ENCODE measurements around the gene TMPRSS6.

Gene TMPRSS6

DNA sequence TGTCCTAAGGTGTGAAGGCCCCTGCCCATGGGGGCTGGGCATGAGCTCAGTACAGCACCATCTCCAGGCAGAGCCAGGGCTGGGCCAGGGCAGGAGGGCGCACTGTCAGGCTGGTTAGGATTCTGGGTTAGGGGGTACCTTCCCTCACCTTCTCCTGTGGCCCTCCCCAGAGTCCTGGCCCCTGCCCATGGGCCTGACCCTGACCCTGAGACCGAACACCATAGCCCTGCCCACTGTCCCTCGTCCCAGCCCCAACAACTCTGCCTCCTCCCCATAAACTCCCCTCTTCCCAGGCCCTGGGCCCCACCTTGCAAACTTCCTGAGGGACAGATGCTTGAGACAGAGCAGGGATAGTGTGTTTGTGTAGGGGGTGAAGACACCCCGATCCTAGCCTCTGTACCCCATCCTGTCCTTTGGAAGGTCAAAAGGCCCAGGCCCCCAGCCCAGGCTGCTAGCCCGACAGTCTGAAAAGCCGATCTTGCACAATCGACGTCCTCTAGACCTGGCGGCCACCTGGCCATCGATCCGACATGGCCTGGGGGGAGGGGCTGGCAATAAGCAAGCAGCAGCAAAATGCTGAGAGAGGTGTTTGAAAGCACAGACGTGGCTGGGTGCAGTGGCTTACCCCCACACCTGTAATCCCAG, 2.7 kb upstream of the TMPRSS6 start:
- no peak for DNase-seq

DNA sequence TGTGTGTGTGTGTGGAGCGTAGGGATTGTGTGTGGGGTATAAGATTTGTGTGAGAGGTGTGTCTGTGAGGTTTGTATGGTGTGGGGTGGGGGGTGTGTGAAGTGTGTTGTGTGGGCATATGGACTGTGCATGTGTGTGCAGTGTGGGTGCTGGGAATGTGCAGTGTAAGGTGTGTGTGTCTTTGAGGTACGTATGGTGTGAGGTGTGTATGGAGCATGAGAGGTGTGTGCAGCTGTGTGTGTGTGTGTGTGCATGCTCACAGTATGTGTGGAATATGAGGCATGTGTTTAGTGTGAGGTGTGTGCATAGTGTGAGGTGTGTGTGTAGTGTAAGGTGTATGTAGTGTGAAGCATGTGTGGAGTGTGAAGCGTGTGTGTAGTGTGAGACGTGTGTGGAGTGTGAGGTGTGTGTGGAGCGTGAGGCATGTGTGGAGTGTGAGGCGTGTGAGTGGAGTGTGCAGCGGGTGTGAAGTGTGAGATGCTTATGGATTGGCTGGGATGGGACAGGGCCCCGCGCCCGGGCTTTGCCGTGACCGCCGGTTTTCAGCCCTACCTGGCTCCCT, 1.7 kb upstream of the TMPRSS6 start:
- DNase-seq, result no peak

DNA sequence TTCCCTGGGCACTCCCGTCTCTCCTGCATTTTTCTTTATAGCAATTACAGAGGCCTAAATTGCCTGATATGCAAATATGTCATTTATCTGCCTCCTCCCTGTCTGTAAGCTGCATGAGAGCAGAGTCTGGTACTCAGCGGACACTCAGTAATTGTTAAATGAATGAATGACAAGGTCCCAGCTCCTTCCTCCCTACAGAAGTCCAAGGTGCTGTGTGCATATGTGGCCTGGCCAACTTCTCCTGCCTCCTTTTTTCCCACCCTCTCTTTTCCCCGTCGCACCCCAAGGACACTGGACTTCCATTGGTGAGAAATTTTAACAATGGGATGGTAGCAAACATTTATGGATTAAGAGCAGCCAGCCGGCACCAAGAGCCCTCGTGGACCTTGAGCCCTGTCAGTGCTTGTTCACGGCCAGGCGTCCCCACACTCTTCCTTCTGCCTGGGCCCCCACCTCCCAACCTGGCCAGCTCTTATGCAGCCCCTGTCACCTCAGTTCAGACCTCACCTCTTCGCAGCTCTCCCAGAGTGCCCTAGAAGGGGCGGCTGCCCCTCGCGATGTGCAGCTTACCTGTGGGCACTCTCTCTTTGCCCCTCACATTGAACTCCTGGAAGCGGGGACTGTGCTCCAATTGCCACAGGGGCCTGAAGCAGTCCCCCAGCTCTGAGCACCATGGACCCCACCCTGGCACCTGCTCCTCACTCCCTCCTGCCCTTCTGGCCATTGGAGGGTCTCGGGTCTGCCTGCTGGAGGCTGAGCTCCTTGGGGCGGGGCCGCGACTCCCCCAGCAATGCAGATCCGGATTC, 1.5 kb downstream of the TMPRSS6 start:
- no peak for DNase-seq

DNA sequence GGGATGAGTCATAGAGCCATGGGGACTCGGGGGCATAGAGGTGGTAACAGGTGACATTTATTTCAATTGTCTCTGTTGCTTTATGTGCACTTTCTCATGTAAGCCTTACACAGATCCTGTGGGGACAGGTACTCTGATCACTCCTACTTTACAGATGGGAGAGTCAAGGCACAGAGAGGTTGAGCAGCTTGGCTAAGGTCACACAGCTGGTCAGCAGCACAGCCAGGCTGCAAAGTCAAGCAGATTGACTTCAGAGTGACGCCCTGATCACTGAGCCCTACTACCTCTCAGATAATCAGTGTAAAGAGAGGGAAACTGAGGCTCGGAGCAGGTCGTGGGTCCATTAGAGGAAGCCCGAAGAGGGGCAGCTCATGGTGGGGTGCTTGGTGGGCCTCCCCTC, 3.5 kb downstream of the TMPRSS6 start:
- no peak for DNase-seq

DNA sequence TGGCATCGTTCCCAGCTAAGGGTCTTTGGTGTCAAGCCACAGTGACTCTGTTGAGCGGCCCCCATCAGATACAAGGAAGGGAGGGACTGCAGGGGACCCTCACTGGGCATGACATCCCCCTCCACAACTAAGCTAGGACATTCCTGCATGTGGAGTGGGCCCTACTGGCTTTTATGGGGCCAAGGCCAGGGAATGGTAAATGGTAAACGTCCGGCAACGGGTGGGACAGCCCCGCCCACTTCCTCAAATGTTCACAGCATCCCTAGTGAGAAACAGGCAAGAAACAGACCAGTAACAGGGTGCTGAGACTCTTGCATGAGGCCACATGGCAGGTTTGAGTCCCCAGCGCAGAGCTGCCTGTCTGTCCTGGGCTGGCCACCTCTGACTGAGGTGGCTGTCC, 4.4 kb downstream of the TMPRSS6 start:
- DNase-seq, result no peak

DNA sequence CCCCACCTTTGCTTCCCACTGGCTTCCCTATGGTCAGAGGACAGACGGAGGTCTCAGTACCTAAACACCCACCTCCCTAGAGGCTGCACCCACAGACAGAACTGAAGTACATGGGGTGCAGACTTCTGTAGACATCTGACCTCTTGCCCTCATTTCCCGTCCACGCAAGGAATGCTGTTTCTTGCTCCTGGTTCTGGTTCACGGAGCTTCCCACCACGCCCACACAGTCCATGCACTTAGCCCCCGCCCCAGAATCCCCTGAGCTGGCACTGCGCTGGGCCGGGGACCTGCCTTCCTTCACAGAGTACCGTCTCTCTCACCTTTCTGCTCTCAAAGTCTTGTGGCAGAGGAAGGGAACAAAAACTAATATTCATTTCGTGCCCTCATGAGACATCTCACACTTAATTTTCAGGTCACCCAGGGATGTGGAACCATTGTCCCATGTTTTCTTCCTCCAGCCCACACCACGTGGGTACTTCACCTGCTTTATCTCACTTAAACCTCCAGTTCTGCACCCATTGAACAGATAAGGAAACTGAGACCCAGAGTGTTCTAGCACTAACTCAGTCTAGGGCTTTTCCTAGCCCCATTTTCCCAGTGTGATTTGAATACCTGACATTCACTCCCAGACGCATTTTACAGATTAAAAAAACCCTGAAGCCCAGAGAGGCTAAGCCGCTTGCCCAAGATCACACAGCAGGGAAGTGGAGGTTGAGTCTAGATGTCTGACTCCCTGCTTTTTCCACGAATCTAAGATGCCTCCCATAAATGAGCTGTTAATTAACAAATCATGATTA, 5.7 kb downstream of the TMPRSS6 start:
- DNase-seq, result no peak

DNA sequence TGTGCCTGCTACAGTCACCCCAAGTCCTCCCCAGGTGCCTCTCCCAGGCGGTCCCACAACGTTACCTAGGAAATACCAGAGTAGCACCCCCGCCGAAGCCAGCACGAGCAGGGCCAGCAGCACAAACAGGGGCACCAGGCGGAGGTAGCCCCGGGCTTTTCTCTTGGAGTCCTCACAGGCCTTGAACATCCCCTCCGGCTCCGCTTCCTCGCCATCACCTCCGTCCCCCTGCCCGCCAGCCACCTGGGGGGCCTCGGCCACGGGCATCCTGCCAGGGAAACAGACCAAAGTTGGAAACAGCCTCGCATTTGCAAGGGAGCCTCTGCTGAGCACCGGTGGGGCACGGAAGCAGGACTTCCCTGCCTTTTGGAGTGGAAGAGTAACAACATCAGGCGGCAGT, 6.4 kb downstream of the TMPRSS6 start:
- DNase-seq, result no peak

DNA sequence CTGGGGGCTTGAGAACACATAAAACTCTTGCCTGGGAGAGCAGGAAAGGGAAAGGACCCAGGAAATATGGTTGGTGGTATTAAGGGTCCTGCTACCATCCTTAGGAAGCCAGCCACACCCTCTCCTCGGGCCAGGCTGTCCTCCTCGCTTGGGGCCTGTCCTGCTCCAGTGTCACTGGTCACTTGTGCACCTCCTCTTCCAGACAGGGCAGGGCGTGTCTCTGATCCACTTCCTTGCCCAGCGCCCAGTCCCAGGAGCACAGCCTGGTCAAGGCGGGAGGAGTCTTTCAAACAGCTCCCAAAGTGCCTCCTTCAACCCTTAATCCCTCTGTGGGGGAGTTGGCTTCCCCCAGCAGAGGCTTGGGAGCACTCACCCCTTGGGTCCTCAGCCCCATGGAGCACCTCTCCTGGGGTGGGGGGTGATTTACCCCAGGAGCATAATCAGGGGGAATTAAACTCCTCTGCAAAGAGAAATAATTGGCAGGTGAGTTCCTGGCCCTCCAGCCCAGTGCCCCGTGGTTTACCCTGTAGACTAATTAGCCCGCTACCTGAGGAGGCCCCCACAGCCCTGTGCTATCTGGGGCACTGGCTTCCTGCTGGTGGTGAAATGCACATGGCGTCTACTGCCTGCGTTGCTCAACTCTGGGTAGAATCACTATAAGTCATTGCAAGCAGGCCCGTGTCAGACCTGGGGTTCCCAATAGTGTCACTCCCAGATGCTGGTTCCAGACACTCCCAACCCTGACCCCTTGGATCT, 8.0 kb downstream of the TMPRSS6 start:
- no peak for DNase-seq

DNA sequence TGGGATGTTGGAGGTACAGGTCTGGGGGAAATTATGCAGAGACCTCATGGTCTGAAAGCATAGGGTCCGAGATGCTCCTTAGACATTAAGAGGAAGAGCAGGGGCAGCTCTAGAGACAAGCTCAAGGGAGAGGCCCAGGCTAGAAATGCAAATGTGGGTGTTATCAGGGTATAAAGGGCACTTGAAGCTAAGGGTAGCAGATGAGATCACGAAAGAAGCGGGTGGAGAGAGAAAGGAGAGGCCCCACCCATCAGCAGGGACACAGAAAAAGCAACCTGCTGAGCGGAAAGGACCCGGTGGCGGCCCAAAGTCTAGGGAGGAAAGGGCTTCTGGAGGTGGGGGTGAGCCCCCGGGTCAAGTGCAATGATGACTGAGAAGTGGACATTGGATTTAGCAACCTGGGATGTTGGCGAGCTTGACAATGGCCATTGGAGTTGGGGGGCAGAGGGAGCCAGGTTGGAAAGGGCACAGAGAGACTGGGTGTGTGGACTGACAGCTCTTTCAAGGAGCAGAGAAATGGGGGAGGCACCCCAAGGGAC, 8.9 kb downstream of the TMPRSS6 start:
- DNase-seq, result no peak

DNA sequence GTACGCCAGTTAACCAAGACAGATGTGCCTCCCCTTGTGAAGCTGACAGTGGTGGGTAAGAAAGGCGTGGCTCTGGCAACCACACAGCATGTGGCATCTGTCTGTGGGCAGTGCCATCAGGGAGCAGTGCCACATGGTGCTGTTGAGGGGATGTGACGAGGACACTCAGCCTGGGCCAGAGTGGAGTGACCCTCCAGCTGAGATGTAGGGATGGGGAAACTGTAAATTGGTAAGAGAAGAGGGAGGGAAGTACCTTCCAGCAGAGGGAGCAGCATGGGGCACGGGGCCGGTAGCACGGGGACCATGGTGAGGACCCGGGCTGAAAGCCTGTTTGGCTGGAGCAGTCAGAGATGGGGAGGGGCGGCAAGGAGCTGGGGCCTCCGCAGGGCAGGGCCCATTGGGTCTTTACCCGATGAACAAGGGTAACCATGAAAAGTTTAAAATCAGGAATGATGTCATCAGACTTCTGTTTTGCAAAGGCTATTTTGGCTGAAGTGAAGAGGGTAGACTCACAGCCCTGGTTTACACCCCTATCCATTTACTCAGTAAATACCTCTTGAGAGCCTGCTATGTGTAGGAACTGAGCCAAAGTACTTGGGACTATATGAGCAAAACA, 10.4 kb downstream of the TMPRSS6 start:
- DNase-seq, result no peak

DNA sequence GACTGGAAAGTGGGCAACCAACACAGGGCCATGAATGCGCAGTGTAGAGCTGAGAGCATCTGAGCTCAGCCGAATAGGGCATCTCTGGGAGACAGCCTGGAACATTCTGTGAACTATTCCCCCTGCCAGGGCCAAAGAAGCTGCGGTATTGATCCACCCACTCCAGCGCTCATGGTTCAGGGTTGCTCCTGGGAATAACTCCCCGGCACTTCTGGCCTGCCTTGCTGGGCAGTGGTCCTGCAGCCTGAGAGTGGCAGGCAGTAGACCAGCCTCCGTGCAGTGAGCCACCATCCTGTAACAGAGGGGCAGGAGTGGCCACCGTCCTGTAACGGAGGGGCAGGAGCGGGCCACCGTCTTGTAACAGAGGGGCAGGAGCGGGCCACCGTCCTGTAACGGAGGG, 12.2 kb downstream of the TMPRSS6 start:
- no peak for DNase-seq

DNA sequence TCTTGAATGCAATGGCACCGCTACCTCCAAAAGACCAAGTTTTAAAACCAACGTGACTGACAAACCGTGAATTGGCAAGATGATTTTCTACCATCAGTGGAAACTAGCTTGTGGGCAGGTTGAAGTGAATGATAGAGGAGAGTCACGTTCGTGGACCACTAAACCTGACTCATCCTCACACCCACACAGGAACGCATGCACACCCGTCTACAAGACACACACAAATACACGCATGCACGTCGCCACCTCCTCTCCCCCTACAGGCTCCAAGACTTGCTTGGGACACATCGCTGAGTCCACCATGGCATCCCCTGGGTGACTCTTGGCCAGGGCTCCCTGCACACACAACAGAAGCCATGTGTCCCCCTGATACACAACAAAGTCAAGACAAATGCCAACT, 14.4 kb downstream of the TMPRSS6 start:
- no peak for DNase-seq

DNA sequence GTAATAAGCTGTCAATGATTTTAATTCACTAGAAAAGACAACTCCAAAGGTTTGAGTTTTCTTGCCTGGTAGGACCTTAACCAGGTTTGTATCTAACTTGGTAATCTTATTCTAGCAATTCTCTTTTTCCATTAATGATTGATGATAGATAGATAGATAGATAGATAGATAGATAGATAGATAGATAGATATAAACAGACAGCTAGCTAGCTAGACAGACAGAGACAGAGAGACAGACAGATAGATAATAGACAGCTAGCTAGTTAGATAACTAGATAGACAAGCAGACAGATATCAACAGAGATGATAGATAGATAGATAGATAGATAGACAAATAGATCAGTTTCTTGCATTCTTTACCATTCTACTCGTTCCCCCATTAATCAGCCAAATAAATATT, 15.3 kb downstream of the TMPRSS6 start:
- DNase-seq, result no peak

DNA sequence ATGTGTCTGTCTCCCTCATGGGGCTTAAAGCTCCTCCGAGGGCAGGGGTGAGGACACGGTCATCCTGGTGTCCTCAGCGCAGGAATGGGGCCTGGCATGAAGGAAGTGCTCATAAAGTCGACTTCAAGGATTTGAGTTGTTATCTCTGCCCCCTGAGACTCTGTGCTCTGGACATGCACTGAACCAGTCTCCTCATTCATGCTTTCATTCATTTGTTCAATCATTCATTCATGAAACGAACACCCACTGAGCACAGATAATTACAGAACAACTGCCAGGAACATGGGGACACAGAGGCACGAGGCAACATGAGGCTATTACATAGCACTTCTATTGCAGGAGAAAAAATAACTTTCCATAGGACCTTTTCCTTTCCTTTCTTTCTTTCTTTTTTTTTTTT, 16.5 kb downstream of the TMPRSS6 start:
- DNase-seq, result no peak

DNA sequence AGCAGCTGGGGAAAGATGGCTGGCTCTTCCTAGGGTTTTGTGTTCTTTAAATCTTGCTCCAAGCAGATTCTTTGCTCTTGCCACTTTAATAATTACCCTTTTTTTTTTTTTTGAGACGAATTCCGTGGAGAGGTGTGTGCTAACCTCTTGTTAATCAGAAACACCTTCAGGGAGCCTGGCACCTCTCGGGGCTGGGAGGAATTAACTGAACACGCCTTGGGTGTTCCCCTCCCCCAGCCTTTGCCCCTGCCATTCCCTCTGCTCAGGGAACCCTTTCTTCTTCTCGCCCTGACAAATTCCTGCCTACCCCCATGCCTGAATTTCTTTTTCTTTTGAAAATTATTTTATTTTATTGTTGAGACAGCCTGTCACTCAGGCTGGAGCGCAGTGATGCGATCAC, 17.5 kb downstream of the TMPRSS6 start:
- DNase-seq, result no peak

DNA sequence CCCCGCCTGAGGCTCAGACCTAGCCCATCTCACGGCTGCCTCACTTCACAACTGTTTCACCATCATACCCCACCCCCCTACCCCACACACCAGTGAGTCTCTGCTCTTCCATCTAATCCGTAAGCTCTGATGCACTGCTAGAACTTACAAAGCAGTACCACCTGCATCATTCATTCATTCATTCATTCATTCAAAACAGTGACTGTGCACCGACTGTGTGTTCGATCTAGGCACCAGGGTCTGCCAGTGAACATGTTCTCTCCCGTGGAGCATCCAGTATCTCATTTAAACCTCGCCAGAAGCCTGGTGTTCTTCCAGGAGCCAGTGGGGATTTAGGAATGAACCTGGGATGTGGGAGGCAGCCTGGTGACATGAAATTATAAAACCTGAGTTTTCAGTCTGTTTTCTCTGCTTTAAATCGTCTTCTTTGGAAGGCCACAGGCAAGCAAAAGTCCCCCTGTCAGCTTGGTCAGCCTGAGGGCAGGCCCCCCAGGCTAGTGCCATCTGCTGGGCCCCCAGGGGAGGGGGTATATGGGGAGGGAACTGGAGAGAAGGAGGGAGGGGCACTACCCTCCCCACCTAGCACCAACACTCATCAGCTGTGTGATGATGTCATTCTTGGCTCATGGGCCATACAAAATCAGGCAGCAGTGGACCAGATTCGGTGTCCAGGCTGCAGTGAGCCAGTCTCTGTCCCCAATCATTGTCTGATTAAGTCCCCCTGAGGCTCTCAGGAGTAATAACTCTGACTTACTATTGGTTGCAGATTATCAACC, 18.4 kb downstream of the TMPRSS6 start:
- no peak for DNase-seq

DNA sequence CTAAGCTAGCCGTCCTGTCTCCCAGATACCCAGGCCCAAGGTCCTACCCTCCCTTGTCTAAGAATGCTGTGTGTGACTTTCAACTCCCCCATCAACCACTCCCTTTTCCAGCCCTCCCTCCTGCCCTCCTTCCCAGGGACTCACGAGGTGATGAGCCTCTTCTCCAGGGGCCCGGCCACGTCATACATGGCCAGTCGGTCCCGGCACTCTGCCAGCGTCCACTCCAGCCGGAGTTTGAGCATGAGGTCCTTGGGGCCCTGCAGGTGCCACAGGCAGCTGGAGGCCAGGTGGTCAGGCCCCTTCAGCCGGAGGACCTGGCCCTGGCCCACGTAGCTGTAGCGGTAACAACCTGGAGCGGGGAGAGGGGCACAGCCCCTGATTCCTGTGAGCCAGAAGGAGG, 20.1 kb downstream of the TMPRSS6 start:
- no peak for DNase-seq

DNA sequence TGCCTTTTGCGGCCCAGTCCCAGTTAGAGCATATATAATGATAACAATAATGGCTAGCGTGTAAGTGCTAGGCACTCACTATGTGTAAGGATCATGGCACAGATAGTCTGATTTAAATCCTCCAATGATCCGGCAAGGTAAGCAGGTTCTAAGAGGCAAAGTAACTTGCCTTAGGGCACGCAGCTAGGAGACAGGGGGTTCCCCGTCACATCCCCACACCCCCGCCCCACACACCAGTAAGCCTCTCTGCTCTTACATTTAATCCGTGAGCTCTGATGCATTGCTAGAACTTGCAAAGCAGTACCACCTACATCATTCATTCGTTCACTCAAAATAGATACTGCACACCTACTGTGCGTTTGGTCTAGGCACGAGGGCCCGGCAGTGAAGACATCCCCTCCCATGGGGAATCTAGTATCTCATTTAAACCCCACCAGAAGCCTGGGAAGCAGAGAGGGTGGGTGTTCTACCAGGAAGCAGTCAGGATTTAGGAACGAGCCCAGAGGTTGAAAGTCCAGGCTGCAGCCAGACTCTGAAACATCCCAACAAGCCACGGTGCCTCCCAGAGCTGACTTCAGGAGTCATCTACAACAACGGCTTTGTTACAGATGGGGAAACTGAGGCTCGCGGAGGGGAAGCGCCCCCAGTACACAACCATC, 20.6 kb downstream of the TMPRSS6 start:
- DNase-seq, result no peak

DNA sequence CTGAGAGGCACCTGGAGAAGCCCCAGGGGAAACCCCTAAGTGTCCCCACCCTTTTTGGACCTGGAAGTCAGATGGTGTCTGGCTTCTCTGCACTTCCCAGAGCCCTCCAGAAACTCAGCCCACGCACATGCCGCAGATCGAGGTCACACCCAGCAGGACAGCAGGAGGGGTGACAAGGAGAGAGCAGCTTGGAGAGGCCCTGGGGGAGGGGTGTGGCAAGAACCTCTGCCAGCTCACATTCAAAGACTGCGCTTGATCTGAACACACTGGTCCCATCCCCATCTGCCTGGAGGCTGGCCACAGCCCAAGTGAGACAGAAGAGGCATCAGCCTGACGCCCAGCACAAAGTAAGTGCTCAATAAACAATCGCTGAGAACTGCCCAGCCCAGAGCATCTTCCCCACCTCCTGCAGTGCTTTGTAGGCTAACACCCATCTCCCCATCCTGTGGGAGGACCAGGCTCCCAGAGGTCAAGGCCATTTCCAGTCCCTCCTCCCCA, 21.4 kb downstream of the TMPRSS6 start:
- no peak for DNase-seq

DNA sequence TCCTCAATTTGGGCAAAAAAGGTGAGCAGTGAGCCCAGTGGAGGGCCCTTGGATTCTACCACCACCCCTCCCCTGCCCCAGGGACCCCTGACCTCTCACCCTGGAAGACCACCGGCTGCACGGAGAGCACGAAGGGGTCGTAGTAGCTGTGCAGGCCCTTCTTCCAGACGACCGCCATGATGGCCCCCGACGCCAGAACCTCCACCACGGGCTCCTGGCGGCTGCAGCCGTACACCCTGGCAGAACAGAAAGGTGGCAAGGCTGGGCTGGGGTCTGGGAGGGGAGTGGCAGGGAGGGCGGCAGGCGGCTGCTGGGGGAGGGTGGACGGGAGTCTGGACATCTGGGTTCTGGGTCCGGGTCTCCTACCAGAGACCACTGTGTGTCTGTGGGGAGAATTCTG, 23.3 kb downstream of the TMPRSS6 start:
- no peak for DNase-seq

DNA sequence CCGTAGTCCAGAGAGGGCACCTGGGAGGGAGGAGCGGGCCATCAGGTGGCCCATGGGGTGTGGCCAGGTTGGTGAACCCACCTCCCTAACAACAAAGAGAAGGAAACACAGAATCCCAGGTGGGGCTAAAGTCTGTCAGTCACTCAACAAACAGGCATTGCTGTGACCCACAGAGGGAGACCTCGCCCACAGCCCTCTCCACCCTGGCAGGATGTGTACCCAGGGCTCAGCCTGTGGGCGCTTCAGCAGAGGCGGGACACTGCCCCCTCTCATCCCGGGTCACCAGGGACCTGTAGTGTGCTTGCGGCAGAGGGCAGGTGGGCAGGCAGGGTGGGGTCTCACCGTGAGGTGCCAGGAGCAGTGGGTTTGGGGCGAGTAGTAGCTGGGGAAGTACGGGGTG, 25.1 kb downstream of the TMPRSS6 start:
- no peak for DNase-seq
